Neural crest cell (in vitro differentiated cells): ENCODE measurements around the gene DNAAF9. TPM values are rescaled to one million over a fixed set of nuclear protein-coding genes. Genes with fewer than 3 reads are reported as not detected.
A peak's percentile ranks its signal among the peaks of the same experiment; 100 is the strongest.

ENCODE experiments used
- DNase-seq: peaks from one replicate; pipeline ENCODE4 v3.0.0; 2021; ENCODE audit warnings: low read depth, mixed read lengths, low spot score
- H3K27ac Mint-ChIP-seq: one replicate; pipeline ENCODE4 v1.8.0; 2021; ENCODE audit warnings: mild to moderate bottlenecking, mixed read lengths; ENCODE audit not compliant: unreplicated experiment
- H3K27me3 Mint-ChIP-seq: 2 replicates; pipeline ENCODE4 v1.8.0; 2021; ENCODE audit warnings: low read depth, mild to moderate bottlenecking, mixed read lengths
- H3K36me3 Mint-ChIP-seq: 2 replicates; pipeline ENCODE4 v1.8.0; 2021; ENCODE audit warnings: low read depth, mild to moderate bottlenecking, mixed read lengths
- H3K4me1 Mint-ChIP-seq: 2 replicates; pipeline ENCODE4 v1.8.0; 2021; ENCODE audit warnings: mixed read lengths
- H3K4me3 Mint-ChIP-seq: one replicate; pipeline ENCODE4 v1.8.0; 2021; ENCODE audit warnings: mild to moderate bottlenecking, mixed read lengths
- H3K9me3 Mint-ChIP-seq: 2 replicates; pipeline ENCODE4 v1.8.0; 2021; ENCODE audit warnings: mixed read lengths
- total RNA-seq: library from RNA; stranded (reverse); gene quantifications from 2 replicates; pipeline ENCODE4 v1.2.1, GENCODE V29; 2021
- TF ChIP-seq, protein P1 (sequence below): fragments of 200-600 bp; sonication (generic); conservative IDR thresholded peaks from 2 replicates; pipeline ENCODE4 v1.5.0; 2021; ENCODE audit warnings: antibody characterized with exemption, mild to moderate bottlenecking

The DNAAF9 gene
- total RNA-seq, 1 donor from 2014 or later = 13.2 TPM

DNA sequence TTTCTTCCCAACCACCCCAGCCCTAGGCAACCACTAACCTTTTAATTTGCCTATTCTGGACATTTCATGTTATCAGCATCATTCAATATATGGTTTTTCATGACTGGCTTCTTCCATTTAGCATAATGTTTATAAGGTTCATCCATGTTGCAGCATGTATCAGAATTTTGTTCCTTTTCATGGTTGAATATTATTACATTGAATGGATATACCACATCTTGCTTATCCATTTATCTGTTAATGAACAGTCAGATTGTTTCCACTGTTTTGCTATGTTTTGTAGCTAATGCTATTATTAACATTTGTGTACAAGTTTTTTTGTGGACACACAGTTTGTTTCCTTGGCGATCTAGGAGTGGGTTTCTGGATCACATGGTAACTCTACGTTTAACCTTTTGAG is 3.0 kb upstream of the DNAAF9 start:
- peaks cover 3% of the 10 kb centered on the region for H3K9me3 Mint-ChIP-seq
- no peak overlapping the region for H3K27ac Mint-ChIP-seq
- peak overlapping the region; percentile 64 for H3K4me3 Mint-ChIP-seq
- TF ChIP-seq, protein P1, sequence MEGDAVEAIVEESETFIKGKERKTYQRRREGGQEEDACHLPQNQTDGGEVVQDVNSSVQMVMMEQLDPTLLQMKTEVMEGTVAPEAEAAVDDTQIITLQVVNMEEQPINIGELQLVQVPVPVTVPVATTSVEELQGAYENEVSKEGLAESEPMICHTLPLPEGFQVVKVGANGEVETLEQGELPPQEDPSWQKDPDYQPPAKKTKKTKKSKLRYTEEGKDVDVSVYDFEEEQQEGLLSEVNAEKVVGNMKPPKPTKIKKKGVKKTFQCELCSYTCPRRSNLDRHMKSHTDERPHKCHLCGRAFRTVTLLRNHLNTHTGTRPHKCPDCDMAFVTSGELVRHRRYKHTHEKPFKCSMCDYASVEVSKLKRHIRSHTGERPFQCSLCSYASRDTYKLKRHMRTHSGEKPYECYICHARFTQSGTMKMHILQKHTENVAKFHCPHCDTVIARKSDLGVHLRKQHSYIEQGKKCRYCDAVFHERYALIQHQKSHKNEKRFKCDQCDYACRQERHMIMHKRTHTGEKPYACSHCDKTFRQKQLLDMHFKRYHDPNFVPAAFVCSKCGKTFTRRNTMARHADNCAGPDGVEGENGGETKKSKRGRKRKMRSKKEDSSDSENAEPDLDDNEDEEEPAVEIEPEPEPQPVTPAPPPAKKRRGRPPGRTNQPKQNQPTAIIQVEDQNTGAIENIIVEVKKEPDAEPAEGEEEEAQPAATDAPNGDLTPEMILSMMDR = no peak
- no peak for DNase-seq
- H3K27me3 Mint-ChIP-seq = peaks cover 14% of the 10 kb centered on the region
- peaks cover 25% of the 10 kb centered on the region for H3K4me1 Mint-ChIP-seq
- H3K36me3 Mint-ChIP-seq = no peaks in the 10 kb centered on the region

- Mint-ChIP-seq H3K27ac (no peak overlapping the region), H3K4me1 (peaks cover 28% of the 10 kb centered on the region), H3K36me3 (no peaks in the 10 kb centered on the region), H3K4me3 (peak overlapping the region; percentile 94), H3K27me3 (peaks cover 11% of the 10 kb centered on the region), H3K9me3 (peaks cover 3% of the 10 kb centered on the region)
- TF ChIP-seq, protein P1 = no peak
- DNase-seq = no peak
Measured at GRCh38 chr20:3409417-3409816, 1.9 kb upstream of the DNAAF9 start.

- H3K4me1 Mint-ChIP-seq = peaks cover 28% of the 10 kb centered on the region
- H3K27me3 Mint-ChIP-seq = peaks cover 11% of the 10 kb centered on the region
- H3K4me3 Mint-ChIP-seq = peak overlapping the region; percentile 94
- peak overlapping the region; percentile 68 for H3K27ac Mint-ChIP-seq
- DNase-seq = peak; percentile 65
- H3K9me3 Mint-ChIP-seq = peaks cover 3% of the 10 kb centered on the region
- TF ChIP-seq, protein P1 = no peak
- H3K36me3 Mint-ChIP-seq = no peaks in the 10 kb centered on the region
Measured at GRCh38 chr20:3407771-3408637, 535 bp upstream of the DNAAF9 start.

DNA sequence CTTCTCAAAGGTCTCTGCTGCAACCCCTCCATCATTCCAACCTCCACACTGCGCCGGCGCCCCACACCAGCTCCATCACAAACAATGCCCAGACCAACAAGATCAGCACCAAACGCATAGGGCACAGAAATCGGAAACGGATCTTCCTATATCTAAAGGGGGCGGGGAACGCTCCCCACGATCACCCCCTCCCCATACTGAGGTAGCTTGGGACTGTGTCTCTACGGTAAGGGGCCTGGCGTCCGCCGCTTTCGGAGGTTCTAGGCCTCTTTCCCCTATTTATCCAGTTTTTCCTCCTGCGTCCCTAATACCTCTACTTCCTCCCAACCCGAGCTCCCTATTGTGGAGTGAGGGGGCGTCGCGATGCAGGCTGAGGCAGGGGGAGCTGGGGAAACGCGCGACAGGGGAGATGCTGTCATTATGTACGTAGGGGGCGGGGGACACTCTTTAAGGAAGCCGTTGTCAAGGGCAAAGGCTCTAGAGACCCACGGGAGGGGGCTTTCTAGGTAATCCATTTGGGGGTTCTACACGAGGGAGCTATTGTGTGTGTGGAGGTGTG is 909 bp downstream of the DNAAF9 start:
- peak; percentile 9 for DNase-seq
- H3K36me3 Mint-ChIP-seq = no peaks in the 10 kb centered on the region
- peak overlapping the region; percentile 92 for H3K27ac Mint-ChIP-seq
- peaks cover 4% of the 10 kb centered on the region for H3K27me3 Mint-ChIP-seq
- peaks cover 3% of the 10 kb centered on the region for H3K9me3 Mint-ChIP-seq
- peaks cover 28% of the 10 kb centered on the region for H3K4me1 Mint-ChIP-seq
- TF ChIP-seq, protein P1 = no peak
- peak overlapping the region; percentile 90 for H3K4me3 Mint-ChIP-seq

DNA sequence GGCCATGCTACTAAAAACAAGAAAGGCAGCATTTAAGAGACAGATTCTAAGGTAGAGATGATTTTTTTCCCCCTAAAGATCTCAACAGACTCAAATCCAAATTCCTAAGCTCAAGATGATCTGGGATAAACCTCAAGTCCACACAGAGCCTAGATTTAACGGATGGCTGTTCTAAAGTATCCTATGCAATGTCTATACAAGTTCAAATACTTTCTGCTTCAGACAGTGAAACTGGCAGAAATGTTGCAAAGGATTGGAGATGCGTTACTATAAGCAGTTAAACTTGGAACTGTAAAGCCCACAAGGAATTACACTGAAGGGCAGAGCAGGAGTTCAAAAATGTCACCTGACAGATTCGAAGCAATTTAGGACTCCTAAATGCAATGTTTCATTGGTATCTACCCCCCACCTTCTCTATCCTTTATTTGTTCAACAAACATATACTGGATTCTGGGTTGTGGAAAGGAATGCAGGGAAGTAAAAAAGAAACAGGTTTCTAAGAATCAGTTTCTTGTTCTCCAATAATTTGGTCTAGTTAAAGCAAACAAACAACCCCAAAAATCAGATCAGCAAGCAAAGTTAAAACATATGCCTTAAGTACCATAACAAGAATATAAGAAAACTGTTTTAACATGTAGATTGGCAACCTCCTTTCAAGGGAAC is 1.6 kb downstream of the DNAAF9 start:
- Mint-ChIP-seq H3K36me3 (no peaks in the 10 kb centered on the region), H3K4me1 (peaks cover 28% of the 10 kb centered on the region), H3K9me3 (peaks cover 3% of the 10 kb centered on the region), H3K4me3 (peak overlapping the region; percentile 90), H3K27me3 (no peaks in the 10 kb centered on the region), H3K27ac (no peak overlapping the region)
- DNase-seq = no peak
- TF ChIP-seq, protein P1 = no peak
